Measurements from ENCODE around the gene CES4A. TPM values are rescaled to one million over a fixed set of nuclear protein-coding genes. Genes with fewer than 3 reads are reported as not detected.

Gene CES4A
- total and polyA plus RNA-seq, 2 of the 13 experiments (the other 11 are each of a cell fraction or from before 2014, with no cell fraction given) = 0.09 to 0.17 TPM

- peak; percentile 54; the same call in 1 of the 2 replicates for TF ChIP-seq TFDP1 (CRISPR knock-in tag; IDR thresholded peaks at IDR 0.05; ENCODE audit: borderline replicate concordance)
- TF ChIP-seq ERF (CRISPR knock-in tag; IDR thresholded peaks at IDR 0.05) = 0 out of 2 replicates have a peak, but pooled peaks have one; percentile 25
- no peak for TF ChIP-seq NAIF1 (CRISPR knock-in tag; IDR thresholded peaks at IDR 0.05; ENCODE audit: borderline replicate concordance)
- no peak for TF ChIP-seq JDP2 (CRISPR knock-in tag; IDR thresholded peaks at IDR 0.05; ENCODE audit: borderline replicate concordance)
- 0 out of 2 replicates have a peak, but pooled peaks have one; percentile 30 for TF ChIP-seq RBFOX2 (IDR thresholded peaks at IDR 0.05; ENCODE audit: low read depth, low read length)
- TF ChIP-seq ZNF749 (CRISPR knock-in tag; IDR thresholded peaks at IDR 0.05; ENCODE audit: borderline replicate concordance) = no peak
- TF ChIP-seq ZNF784 (CRISPR knock-in tag; IDR thresholded peaks at IDR 0.05; ENCODE audit: borderline replicate concordance) = peak; percentile 55; the same call in 1 of the 2 replicates
- TF ChIP-seq ZNF687 (CRISPR knock-in tag; IDR thresholded peaks at IDR 0.05) = peak; percentile 74
- TF ChIP-seq CTCF (CRISPR knock-in tag; IDR thresholded peaks at IDR 0.05) = peak; percentile 48; the same call in 1 of the 2 replicates
- TF ChIP-seq TARDBP (CRISPR knock-in tag; IDR thresholded peaks at IDR 0.05) = peak; percentile 31; the same call in 1 of the 2 replicates
- TF ChIP-seq TAF1 (CRISPR knock-in tag; IDR thresholded peaks at IDR 0.05) = peak; percentile 13; the same call in 1 of the 2 replicates
- peak; percentile 76; the same call in 1 of the 2 replicates for TF ChIP-seq ZNF446 (CRISPR knock-in tag; IDR thresholded peaks at IDR 0.05)
- 0 out of 2 replicates have a peak, but pooled peaks have one; percentile 36 for TF ChIP-seq ZNF414 (CRISPR knock-in tag; IDR thresholded peaks at IDR 0.05)
- TF ChIP-seq ZNF253 (CRISPR knock-in tag; IDR thresholded peaks at IDR 0.05; ENCODE audit: borderline replicate concordance) = peak; percentile 79
- peak; percentile 14; the same call in 1 of the 2 replicates for TF ChIP-seq ZMYM3 (CRISPR knock-in tag; IDR thresholded peaks at IDR 0.05)
- peak; percentile 3; the same call in 1 of the 2 replicates for TF ChIP-seq MEF2D (CRISPR knock-in tag; IDR thresholded peaks at IDR 0.05)
- peak; percentile 46; the same call in 1 of the 2 replicates for TF ChIP-seq CBFB (CRISPR knock-in tag; IDR thresholded peaks at IDR 0.05)
- peak; percentile 59; the same call in 1 of the 2 replicates for TF ChIP-seq GABPB1 (CRISPR knock-in tag; IDR thresholded peaks at IDR 0.05)
Observed at GRCh38 chr16:67013823-67014633, 25.6 kb downstream of the CES4A start (continued).
